ENCODE measurements around the gene RICTOR. TPM values are rescaled to one million over a fixed set of nuclear protein-coding genes. Genes with fewer than 3 reads are reported as not detected.
A peak's percentile ranks its signal among the peaks of the same experiment; 100 is the strongest.

Gene RICTOR
- total and polyA plus RNA-seq, 9 of the 15 experiments (the other 6 are each of a cell fraction or from before 2014, with no cell fraction given), result 13.9 to 46.6 (median 22.6) TPM

GRCh38 chr5:39072925-39073766, 1.1 kb downstream of the RICTOR start (continued):
- TF ChIP-seq RREB1 (CRISPR knock-in tag; IDR thresholded peaks at IDR 0.05) (no peak), ZNF408 (CRISPR knock-in tag; IDR thresholded peaks at IDR 0.05; ENCODE audit: low read depth) (no peak), HOXB6 (CRISPR knock-in tag; IDR thresholded peaks at IDR 0.05; ENCODE audit: borderline replicate concordance) (no peak), TCFL5 (CRISPR knock-in tag; conservative IDR thresholded peaks at IDR 0.05) (no peak), SRSF1 (IDR thresholded peaks at IDR 0.05; ENCODE audit: low read depth, low read length) (no peak), ATF1 (CRISPR knock-in tag; IDR thresholded peaks at IDR 0.05) (no peak), ATF1 (tag; IDR thresholded peaks at IDR 0.05) (peak; percentile 83), HDAC8 (tag; IDR thresholded peaks at IDR 0.05) (no peak), HDAC2 (IDR thresholded peaks at IDR 0.05) (0 out of 2 replicates have a peak, but pooled peaks have one; percentile 32), RAD21 (CRISPR knock-in tag; conservative IDR thresholded peaks at IDR 0.05 in 1 of 2, IDR thresholded peaks at IDR 0.05 in 1 of 2) (peak; percentile 5 to 14; a peak in 1 of 4 replicates), TEAD1 (CRISPR knock-in tag; IDR thresholded peaks at IDR 0.05) (0 out of 4 replicates have a peak, but pooled peaks of 1 of the 2 experiments have one; percentile 15), ZNF324 (CRISPR knock-in tag; IDR thresholded peaks at IDR 0.05) (no peak), CHAMP1 (IDR thresholded peaks at IDR 0.05) (no peak), ADNP (tag; IDR thresholded peaks at IDR 0.05) (no peak), NFIX (CRISPR knock-in tag; IDR thresholded peaks at IDR 0.05; ENCODE audit: low read depth) (no peak)
